ENCODE data around the gene YJU2. TPM values are rescaled to one million over a fixed set of nuclear protein-coding genes. Genes with fewer than 3 reads are reported as not detected.

YJU2 gene
- total RNA-seq, 1 experiment from 2014 or later, result 26.5 TPM

DNA sequence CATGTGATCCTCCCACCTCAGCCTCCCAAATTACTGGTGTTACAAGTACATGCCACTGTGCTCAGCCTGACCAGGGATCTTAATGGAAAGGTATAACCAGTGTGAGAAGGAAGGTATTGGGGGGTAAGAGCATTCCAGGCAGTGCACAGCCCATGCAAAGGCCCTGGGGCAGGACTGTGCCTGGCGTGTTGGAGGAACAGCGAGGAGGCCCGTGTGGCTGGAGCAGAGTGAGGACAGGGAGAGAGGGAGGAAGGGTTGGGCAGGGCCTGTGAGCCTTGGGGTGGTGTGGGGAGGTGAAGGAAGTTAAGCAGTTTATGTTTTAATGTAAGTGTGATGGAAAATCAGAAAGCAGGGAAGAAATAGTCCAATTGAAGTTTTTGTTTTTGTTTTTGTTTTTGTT, 53.7 kb downstream of the YJU2 start:
- H3K27ac Mint-ChIP-seq, result no peak overlapping the region; the same call in 1 of the 2 replicates
- ChIA-PET POLR2A (no interaction called here), CTCF (no interaction called here)
- peaks cover 17% of the 10 kb centered on the region for H3K4me1 Mint-ChIP-seq
- H3K36me3 Mint-ChIP-seq, result peaks cover under 1% of the 10 kb centered on the region; the same call in 1 of the 2 replicates
- ATAC-seq (no peak), DNase-seq (ENCODE audit: low spot score) (no peak)
- peak; percentile 67; the same call in 1 of the 2 replicates for TF ChIP-seq GTF2I (CRISPR knock-in tag; conservative IDR thresholded peaks at IDR 0.05)
- TF ChIP-seq, protein P1, sequence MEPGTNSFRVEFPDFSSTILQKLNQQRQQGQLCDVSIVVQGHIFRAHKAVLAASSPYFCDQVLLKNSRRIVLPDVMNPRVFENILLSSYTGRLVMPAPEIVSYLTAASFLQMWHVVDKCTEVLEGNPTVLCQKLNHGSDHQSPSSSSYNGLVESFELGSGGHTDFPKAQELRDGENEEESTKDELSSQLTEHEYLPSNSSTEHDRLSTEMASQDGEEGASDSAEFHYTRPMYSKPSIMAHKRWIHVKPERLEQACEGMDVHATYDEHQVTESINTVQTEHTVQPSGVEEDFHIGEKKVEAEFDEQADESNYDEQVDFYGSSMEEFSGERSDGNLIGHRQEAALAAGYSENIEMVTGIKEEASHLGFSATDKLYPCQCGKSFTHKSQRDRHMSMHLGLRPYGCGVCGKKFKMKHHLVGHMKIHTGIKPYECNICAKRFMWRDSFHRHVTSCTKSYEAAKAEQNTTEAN (CRISPR knock-in tag; IDR thresholded peaks at IDR 0.05), result no peak
- TF ChIP-seq, protein P2, sequence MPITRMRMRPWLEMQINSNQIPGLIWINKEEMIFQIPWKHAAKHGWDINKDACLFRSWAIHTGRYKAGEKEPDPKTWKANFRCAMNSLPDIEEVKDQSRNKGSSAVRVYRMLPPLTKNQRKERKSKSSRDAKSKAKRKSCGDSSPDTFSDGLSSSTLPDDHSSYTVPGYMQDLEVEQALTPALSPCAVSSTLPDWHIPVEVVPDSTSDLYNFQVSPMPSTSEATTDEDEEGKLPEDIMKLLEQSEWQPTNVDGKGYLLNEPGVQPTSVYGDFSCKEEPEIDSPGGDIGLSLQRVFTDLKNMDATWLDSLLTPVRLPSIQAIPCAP (CRISPR knock-in tag; IDR thresholded peaks at IDR 0.05), result no peak
- H3K27me3 Mint-ChIP-seq (ENCODE audit: low read depth), result peaks cover 14% of the 10 kb centered on the region
- no peaks in the 10 kb centered on the region for H3K9me3 Mint-ChIP-seq
- no peak overlapping the region for H3K4me3 Mint-ChIP-seq

DNA sequence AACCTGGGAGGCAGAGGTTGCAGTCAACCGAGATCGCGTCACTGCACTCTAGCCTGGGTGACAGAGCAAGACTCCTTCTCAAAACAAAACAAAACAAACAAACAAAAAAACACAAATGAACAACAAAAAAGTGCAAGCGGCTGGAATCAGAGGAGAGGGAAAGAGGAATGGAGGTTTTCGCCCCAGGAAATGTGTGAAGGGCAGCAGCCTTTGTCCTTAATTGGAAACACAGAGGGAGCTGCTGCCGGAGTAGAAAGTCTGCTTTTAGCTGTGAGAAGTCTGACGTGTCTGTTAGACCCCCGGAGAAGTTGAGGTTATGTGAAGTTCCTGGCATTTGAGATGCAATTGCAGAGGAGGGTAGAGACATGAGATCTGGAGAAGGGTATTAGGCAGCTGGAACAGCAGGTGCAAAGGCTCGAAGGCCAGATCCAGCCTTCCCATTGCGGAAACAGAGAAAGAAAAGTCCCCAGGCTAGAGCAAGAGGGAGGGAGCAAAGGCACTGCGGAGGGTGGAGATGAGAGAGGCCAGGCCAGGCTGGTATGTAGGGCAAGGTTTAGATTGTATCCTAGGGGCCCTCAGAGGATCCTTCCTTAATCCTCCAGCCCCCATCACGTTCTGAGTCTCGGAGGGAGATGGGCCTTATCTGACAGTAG, 54.8 kb downstream of the YJU2 start:
- no peak for ATAC-seq
- ChIA-PET POLR2A (interaction anchor here (0.6 kb wide), 1 partner anchor 97 kb away, joined by 3 read pairs; no protein-coding TSS in a partner anchor), CTCF (interaction anchor here (0.6 to 2.5 kb wide), 3 partner anchors 34 to 161 kb away, joined by 3 to 15 read pairs (median 12); no protein-coding TSS in a partner anchor)
- Mint-ChIP-seq H3K4me1 (peaks cover 17% of the 10 kb centered on the region), H3K36me3 (peaks cover 6% of the 10 kb centered on the region; the same call in 1 of the 2 replicates), H3K27me3 (ENCODE audit: low read depth) (peaks cover 5% of the 10 kb centered on the region), H3K27ac (peak overlapping the region; percentile 1; the same call in 1 of the 2 replicates), H3K4me3 (no peak overlapping the region), H3K9me3 (no peaks in the 10 kb centered on the region)
- no peak for DNase-seq (ENCODE audit: low spot score)
- TF ChIP-seq ZNF263 (CRISPR knock-in tag; IDR thresholded peaks at IDR 0.05; ENCODE audit: low read depth), result no peak
- TF ChIP-seq RELA (CRISPR knock-in tag; IDR thresholded peaks at IDR 0.05; ENCODE audit: borderline replicate concordance), result no peak

DNA sequence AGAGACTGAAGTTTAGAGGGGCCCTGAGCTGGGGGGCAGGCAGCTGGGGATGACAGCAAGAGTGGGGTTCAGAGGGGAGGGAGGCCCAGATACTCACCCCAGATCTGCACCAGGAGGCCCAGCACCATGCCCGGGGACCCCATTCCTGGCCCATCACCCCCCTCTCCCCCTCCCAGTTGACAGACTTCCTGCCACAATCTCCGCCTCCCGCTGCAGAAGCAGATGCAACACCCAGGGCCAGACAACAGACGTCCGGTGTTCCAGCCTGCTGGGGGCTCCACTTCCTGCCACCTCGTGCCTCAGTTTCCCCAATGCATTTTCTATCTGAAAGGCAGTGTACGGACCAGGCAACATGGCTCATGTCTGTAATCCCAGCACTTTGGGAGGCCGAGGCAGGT, 55.4 kb downstream of the YJU2 start, which contains the start of gene TMIGD2:
TSS of gene TMIGD2 (minus strand) at position 147 of the 398 bp plus-strand sequence. CDS start at position 143, 4 bp downstream.
- DNase-seq (ENCODE audit: low spot score) (no peak), ATAC-seq (no peak)
- H3K4me3 Mint-ChIP-seq, result no peak within 1 kb of the TSS
- H3K27ac Mint-ChIP-seq, result peak within 1 kb of the TSS; percentile 1; the same call in 1 of the 2 replicates
- H3K9me3 Mint-ChIP-seq, result no peaks in the 10 kb centered on the region
- ChIA-PET POLR2A (no interaction called here), CTCF (interaction anchor here (2.1 to 2.5 kb wide), 2 partner anchors 35 to 50 kb away, joined by 12 to 15 read pairs; no protein-coding TSS in a partner anchor)
- TF ChIP-seq, protein P3, sequence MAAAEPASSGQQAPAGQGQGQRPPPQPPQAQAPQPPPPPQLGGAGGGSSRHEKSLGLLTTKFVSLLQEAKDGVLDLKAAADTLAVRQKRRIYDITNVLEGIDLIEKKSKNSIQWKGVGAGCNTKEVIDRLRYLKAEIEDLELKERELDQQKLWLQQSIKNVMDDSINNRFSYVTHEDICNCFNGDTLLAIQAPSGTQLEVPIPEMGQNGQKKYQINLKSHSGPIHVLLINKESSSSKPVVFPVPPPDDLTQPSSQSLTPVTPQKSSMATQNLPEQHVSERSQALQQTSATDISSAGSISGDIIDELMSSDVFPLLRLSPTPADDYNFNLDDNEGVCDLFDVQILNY (CRISPR knock-in tag; IDR thresholded peaks at IDR 0.05), result no peak
- TF ChIP-seq, protein P4, sequence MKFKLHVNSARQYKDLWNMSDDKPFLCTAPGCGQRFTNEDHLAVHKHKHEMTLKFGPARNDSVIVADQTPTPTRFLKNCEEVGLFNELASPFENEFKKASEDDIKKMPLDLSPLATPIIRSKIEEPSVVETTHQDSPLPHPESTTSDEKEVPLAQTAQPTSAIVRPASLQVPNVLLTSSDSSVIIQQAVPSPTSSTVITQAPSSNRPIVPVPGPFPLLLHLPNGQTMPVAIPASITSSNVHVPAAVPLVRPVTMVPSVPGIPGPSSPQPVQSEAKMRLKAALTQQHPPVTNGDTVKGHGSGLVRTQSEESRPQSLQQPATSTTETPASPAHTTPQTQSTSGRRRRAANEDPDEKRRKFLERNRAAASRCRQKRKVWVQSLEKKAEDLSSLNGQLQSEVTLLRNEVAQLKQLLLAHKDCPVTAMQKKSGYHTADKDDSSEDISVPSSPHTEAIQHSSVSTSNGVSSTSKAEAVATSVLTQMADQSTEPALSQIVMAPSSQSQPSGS (CRISPR knock-in tag; IDR thresholded peaks at IDR 0.05; ENCODE audit: borderline replicate concordance, low read depth), result no peak
- TF ChIP-seq FOXP1 (CRISPR knock-in tag; IDR thresholded peaks at IDR 0.05; ENCODE audit: borderline replicate concordance) (no peak), CBFB (CRISPR knock-in tag; IDR thresholded peaks at IDR 0.05; ENCODE audit: low read depth) (no peak), FOXK1 (CRISPR knock-in tag; IDR thresholded peaks at IDR 0.05) (no peak), SMAD4 (CRISPR knock-in tag; IDR thresholded peaks at IDR 0.05) (no peak), SOX15 (CRISPR knock-in tag; IDR thresholded peaks at IDR 0.05) (no peak)
- TF ChIP-seq, protein P5, sequence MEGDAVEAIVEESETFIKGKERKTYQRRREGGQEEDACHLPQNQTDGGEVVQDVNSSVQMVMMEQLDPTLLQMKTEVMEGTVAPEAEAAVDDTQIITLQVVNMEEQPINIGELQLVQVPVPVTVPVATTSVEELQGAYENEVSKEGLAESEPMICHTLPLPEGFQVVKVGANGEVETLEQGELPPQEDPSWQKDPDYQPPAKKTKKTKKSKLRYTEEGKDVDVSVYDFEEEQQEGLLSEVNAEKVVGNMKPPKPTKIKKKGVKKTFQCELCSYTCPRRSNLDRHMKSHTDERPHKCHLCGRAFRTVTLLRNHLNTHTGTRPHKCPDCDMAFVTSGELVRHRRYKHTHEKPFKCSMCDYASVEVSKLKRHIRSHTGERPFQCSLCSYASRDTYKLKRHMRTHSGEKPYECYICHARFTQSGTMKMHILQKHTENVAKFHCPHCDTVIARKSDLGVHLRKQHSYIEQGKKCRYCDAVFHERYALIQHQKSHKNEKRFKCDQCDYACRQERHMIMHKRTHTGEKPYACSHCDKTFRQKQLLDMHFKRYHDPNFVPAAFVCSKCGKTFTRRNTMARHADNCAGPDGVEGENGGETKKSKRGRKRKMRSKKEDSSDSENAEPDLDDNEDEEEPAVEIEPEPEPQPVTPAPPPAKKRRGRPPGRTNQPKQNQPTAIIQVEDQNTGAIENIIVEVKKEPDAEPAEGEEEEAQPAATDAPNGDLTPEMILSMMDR (IDR thresholded peaks at IDR 0.05), result no peak
- TF ChIP-seq, protein P6, sequence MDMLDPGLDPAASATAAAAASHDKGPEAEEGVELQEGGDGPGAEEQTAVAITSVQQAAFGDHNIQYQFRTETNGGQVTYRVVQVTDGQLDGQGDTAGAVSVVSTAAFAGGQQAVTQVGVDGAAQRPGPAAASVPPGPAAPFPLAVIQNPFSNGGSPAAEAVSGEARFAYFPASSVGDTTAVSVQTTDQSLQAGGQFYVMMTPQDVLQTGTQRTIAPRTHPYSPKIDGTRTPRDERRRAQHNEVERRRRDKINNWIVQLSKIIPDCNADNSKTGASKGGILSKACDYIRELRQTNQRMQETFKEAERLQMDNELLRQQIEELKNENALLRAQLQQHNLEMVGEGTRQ (CRISPR knock-in tag; IDR thresholded peaks at IDR 0.05), result no peak
- TF ChIP-seq, protein P7, sequence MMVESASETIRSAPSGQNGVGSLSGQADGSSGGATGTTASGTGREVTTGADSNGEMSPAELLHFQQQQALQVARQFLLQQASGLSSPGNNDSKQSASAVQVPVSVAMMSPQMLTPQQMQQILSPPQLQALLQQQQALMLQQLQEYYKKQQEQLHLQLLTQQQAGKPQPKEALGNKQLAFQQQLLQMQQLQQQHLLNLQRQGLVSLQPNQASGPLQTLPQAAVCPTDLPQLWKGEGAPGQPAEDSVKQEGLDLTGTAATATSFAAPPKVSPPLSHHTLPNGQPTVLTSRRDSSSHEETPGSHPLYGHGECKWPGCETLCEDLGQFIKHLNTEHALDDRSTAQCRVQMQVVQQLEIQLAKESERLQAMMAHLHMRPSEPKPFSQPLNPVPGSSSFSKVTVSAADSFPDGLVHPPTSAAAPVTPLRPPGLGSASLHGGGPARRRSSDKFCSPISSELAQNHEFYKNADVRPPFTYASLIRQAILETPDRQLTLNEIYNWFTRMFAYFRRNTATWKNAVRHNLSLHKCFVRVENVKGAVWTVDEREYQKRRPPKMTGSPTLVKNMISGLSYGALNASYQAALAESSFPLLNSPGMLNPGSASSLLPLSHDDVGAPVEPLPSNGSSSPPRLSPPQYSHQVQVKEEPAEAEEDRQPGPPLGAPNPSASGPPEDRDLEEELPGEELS (CRISPR knock-in tag; IDR thresholded peaks at IDR 0.05), result no peak
- TF ChIP-seq, protein P8, sequence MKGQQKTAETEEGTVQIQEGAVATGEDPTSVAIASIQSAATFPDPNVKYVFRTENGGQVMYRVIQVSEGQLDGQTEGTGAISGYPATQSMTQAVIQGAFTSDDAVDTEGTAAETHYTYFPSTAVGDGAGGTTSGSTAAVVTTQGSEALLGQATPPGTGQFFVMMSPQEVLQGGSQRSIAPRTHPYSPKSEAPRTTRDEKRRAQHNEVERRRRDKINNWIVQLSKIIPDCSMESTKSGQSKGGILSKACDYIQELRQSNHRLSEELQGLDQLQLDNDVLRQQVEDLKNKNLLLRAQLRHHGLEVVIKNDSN (CRISPR knock-in tag; IDR thresholded peaks at IDR 0.05), result no peak
- TF ChIP-seq, protein P9, sequence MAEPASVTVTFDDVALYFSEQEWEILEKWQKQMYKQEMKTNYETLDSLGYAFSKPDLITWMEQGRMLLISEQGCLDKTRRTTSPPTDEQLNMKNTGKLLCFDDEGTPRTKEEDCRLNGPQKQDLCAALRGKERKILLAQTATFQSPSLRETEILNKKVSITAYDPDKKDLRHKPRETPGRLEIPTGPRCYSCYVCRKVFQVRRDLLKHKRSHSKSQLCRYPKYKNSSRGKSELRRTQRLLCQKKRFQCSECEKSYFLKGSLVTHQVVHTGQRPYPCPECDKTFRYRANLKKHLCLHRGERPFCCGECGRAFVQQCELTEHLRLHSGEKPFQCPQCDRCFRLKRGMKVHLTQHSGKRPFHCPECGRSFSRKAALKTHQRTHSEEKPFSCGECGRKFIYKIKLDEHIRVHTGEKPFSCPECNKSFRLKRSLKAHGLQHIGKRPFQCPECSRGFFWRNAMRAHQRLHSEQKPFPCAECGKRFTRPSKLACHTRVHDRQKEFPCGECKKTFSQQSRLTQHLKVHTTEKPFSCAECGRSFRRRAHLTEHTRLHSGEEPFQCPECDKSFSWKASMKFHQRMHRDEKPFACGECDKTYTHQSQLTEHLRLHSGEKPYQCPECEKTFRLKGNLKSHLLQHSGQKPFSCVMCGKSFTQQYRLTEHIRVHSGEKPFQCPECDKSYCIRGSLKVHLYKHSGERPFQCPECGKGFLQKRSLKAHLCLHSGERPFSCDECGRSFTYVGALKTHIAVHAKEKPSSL (CRISPR knock-in tag; conservative IDR thresholded peaks at IDR 0.05), result no peak
- peaks cover 5% of the 10 kb centered on the region for H3K27me3 Mint-ChIP-seq (ENCODE audit: low read depth)
- H3K36me3 Mint-ChIP-seq, result peaks cover 11% of the 10 kb centered on the region; the same call in 1 of the 2 replicates
- H3K4me1 Mint-ChIP-seq, result peaks cover 17% of the 10 kb centered on the region

Measured in WTC11 (cell line).